ENCODE data around the gene ABCG2. TPM values are rescaled to one million over a fixed set of nuclear protein-coding genes. Genes with fewer than 3 reads are reported as not detected.

The ABCG2 gene
- total and polyA plus RNA-seq, 2 of the 4 experiments (the other 2 are of a cell fraction) = 0.50 to 1.1 TPM

DNA sequence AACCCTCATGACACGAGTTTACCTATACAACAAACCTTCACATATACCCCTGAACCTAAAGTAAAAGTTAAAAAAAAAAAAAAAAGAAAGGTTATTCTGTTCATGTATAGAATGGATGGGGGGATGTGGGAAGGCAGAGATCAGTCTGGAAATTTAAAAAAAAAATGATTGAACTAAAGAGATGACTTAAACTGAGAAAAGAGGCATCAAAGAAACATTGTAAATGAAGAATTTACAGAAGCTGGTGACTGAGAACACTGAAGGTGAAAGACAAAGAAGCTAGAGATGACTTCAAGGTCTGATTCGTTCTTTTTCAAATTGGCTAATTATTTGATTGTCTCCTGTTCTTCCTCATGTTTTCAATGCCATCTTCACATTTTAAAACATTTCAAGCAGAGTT, 12.8 kb upstream of the ABCG2 start:
- DNase-seq (no peak), ATAC-seq (ENCODE audit: low read depth) (no peak)
- no peak overlapping the region for H3K56ac ChIP-seq (ENCODE audit: extremely low read depth, insufficient read depth, low read length)
- no peak overlapping the region for H2AK5ac ChIP-seq (ENCODE audit: low read depth, low read length)
- H2BK20ac ChIP-seq (ENCODE audit: low read depth, low read length) = no peak overlapping the region
- H2BK120ac ChIP-seq (ENCODE audit: low read depth, low read length) = no peak overlapping the region
- no peak overlapping the region for H3K4me3 ChIP-seq (ENCODE audit: insufficient read depth, low read depth, low read length)
- no peak overlapping the region for H3K9ac ChIP-seq (ENCODE audit: low read depth, low read length)
- no TSS peak for BruUV-seq (replicated peaks)
- H4K5ac ChIP-seq (ENCODE audit: low read depth, low read length) = no peak overlapping the region
- H3K4me2 ChIP-seq (ENCODE audit: low read depth, low read length) = no peak overlapping the region
- H3K27ac ChIP-seq (ENCODE audit: insufficient read depth, low read length) = no peak overlapping the region
- H3K18ac ChIP-seq (ENCODE audit: low read depth, low read length) = no peak overlapping the region
- H3K9me1 ChIP-seq (ENCODE audit: insufficient read depth, low read length) = no peaks in the 10 kb centered on the region
- H3K36me3 ChIP-seq (ENCODE audit: control insufficient read depth, insufficient read depth, low read length) = no peaks in the 10 kb centered on the region
- no peak overlapping the region for H2AFZ ChIP-seq (replicated peaks; ENCODE audit: low read length, poor library complexity)
- no peak overlapping the region for H2BK15ac ChIP-seq (ENCODE audit: low read depth, low read length)
- no peaks in the 10 kb centered on the region for H3K27me3 ChIP-seq (ENCODE audit: control insufficient read depth, insufficient read depth, low read length)
- TF ChIP-seq BHLHE40 (IDR thresholded peaks at IDR 0.05; ENCODE audit: low read depth, low read length) = no peak
- no peak for TF ChIP-seq FOS (IDR thresholded peaks at IDR 0.05; ENCODE audit: low read depth, low read length)
- no peak for TF ChIP-seq RAD21 (IDR thresholded peaks at IDR 0.05; ENCODE audit: low read length)
- TF ChIP-seq CHD1 (IDR thresholded peaks at IDR 0.05; ENCODE audit: low read depth, low read length) = no peak
- TF ChIP-seq, protein P1, sequence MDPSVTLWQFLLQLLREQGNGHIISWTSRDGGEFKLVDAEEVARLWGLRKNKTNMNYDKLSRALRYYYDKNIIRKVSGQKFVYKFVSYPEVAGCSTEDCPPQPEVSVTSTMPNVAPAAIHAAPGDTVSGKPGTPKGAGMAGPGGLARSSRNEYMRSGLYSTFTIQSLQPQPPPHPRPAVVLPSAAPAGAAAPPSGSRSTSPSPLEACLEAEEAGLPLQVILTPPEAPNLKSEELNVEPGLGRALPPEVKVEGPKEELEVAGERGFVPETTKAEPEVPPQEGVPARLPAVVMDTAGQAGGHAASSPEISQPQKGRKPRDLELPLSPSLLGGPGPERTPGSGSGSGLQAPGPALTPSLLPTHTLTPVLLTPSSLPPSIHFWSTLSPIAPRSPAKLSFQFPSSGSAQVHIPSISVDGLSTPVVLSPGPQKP (IDR thresholded peaks at IDR 0.05; ENCODE audit: borderline replicate concordance, low read depth, low read length) = no peak
- no peak for TF ChIP-seq POLR2A (IDR thresholded peaks at IDR 0.05; ENCODE audit: low read depth, low read length)
- TF ChIP-seq, protein P2, sequence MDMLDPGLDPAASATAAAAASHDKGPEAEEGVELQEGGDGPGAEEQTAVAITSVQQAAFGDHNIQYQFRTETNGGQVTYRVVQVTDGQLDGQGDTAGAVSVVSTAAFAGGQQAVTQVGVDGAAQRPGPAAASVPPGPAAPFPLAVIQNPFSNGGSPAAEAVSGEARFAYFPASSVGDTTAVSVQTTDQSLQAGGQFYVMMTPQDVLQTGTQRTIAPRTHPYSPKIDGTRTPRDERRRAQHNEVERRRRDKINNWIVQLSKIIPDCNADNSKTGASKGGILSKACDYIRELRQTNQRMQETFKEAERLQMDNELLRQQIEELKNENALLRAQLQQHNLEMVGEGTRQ (IDR thresholded peaks at IDR 0.05; ENCODE audit: low read depth, low read length) = no peak
- TF ChIP-seq CEBPB (IDR thresholded peaks at IDR 0.05; ENCODE audit: low read depth, low read length) = no peak
- TF ChIP-seq SMC3 (IDR thresholded peaks at IDR 0.05; ENCODE audit: low read depth, low read length) = no peak
- no peak overlapping the region for H2AK9ac ChIP-seq (replicated peaks; ENCODE audit: low read depth, low read length, poor library complexity)
- ChIA-PET CTCF (interaction anchor here (0.6 kb wide), 1 partner anchor 196 kb away, joined by 4 read pairs; no protein-coding TSS in a partner anchor), POLR2A (ENCODE audit: unreplicated experiment) (no interaction called here)
- no peaks in the 10 kb centered on the region for H3K9me3 ChIP-seq (ENCODE audit: control insufficient read depth, insufficient read depth, low read length)
- H4K20me1 ChIP-seq (ENCODE audit: insufficient read depth, low read length) = no peaks in the 10 kb centered on the region
- no peak overlapping the region for H4K8ac ChIP-seq (ENCODE audit: low read depth in 2 of 2, low read length in 2 of 2)
- no peak overlapping the region for H3K14ac ChIP-seq (replicated peaks; ENCODE audit: low read depth, low read length)
- H3K4ac ChIP-seq (ENCODE audit: low read depth, low read length) = no peak overlapping the region
- no CpG with 5 or more reads among the region's 2 CpGs for WGBS, 2 experiments (ENCODE audit: extremely low coverage in 2 of 2, insufficient read length in 1 of 2)
- H3K4me1 ChIP-seq (ENCODE audit: control insufficient read depth, insufficient read depth, low read length) = no peaks in the 10 kb centered on the region
- H3K23ac ChIP-seq (ENCODE audit: low read depth, low read length) = no peak overlapping the region
- no peaks in the 10 kb centered on the region for H3K79me1 ChIP-seq (ENCODE audit: low read depth in 1 of 2, low read length in 2 of 2)
- in situ Hi-C loops (cut with MboI; ENCODE audit: low sequenced_read_pairs) = no loop called here
- dilution Hi-C loops (cut with HindIII; ENCODE audit: low sequenced_read_pairs, unreplicated experiment) = no loop called here
- intact Hi-C loops (cut with micrococcal nuclease) = no loop called here
- no peak overlapping the region for H2BK5ac ChIP-seq (ENCODE audit: low read depth, low read length, poor library complexity, severe bottlenecking)
- H4K91ac ChIP-seq (ENCODE audit: insufficient read depth, low read depth, low read length) = no peak overlapping the region

Data from IMR-90 (cell line).